Heart right ventricle (tissue), 16 donors: Measurements from ENCODE around the gene EIF2B5. TPM values are rescaled to one million over a fixed set of nuclear protein-coding genes. Genes with fewer than 3 reads are reported as not detected.

Experiments used
- ATAC-seq, 8 donors: fragments of 200-7000 bp; cut with Tn5 transposase; one replicate each; pipeline ENCODE4 v1.9.1; 2020; ENCODE audit warnings: mild to moderate bottlenecking in 8 of 8, moderate library complexity in 8 of 8, moderate number of reproducible peaks in 1 of 8
- DNase-seq, 2 donors: peaks; one replicate each; pipeline ENCODE4 v3.0.0-alpha.2; 2020
- H3K27ac ChIP-seq, 10 donors: fragments of 200-600 bp; sonication (generic) in 2 of 10; one replicate each; pipeline versions ENCODE4 v1.5.0 to v1.8.0; 2020 to 2022; ENCODE audit warnings: mild to moderate bottlenecking in 3 of 10
- H3K27me3 ChIP-seq, 7 donors: fragments of 200-600 bp; one replicate each; pipeline ENCODE4 v1.8.0; 2021 to 2022; ENCODE audit warnings: mild to moderate bottlenecking in 2 of 7
- H3K36me3 ChIP-seq, 9 donors: fragments of 200-600 bp; sonication (generic) in 1 of 9; one replicate each; pipeline versions ENCODE4 v1.5.0 to v1.8.0; 2020 to 2022; ENCODE audit warnings: mild to moderate bottlenecking in 2 of 9
- H3K4me1 ChIP-seq, 9 donors: fragments of 200-600 bp; sonication (generic) in 1 of 9; one replicate each; pipeline versions ENCODE4 v1.5.0 to v1.8.0; 2020 to 2022; ENCODE audit warnings: mild to moderate bottlenecking in 4 of 9
- H3K4me3 ChIP-seq, 10 donors: fragments of 200-600 bp; sonication (generic) in 2 of 10; one replicate each; pipeline versions ENCODE4 v1.5.0 to v1.8.0; 2020 to 2022; ENCODE audit warnings: mild to moderate bottlenecking in 7 of 10, moderate library complexity in 2 of 10
- H3K9me3 ChIP-seq, 11 donors: fragments of 200-600 bp in 10 of 11; sonication (generic) in 2 of 11; one replicate each; pipeline versions ENCODE4 v1.5.0 to v1.8.0; 2013 to 2022; ENCODE audit warnings: mild to moderate bottlenecking in 2 of 11, control low read depth in 1 of 11, moderate library complexity in 1 of 11
- CTCF ChIP-seq, 9 donors: fragments of 200-600 bp; sonication (generic) in 2 of 9; IDR thresholded peaks; one replicate each; pipeline versions ENCODE4 v1.5.0 to v1.8.0; 2021 to 2022; ENCODE audit warnings: antibody characterized with exemption in 9 of 9, mild to moderate bottlenecking in 5 of 9, moderate library complexity in 1 of 9
- WGBS, 2 donors: extraction: QIAGEN DNeasy Blood & Tissue Kit; methylation state at CpG; one replicate each; pipeline ENCODE4 v1.1.7; 2013; ENCODE audit warnings: inconsistent platforms in 1 of 2; 5-methylcytosine and 5-hydroxymethylcytosine counted together
- intact Hi-C, 10 donors: fragments of 100-400 bp; cut with DNase I; formaldehyde crosslinking; loops; one replicate each; pipeline versions ENCODE4 v1.11.1 to v1.14.2; 2022
- polyA plus RNA-seq, 2 donors: library from polyadenylated mRNA; stranded (reverse); fragments of 200-250 nt; gene quantifications; one replicate each; pipeline ENCODE4 v1.2.3, GENCODE V29; 2013
- total RNA-seq, 10 donors: library from RNA; stranded (reverse); fragmentation: NEBNext Ultra II Directional in 3 of 10; extraction: Animal tissue kit (Norgen Biotek cat#: 25700) in 3 of 10; gene quantifications; one replicate each; pipeline versions ENCODE4 v1.2.1 to v1.2.4, GENCODE V29; 2021 to 2023
- donor health status: Arrhythmogenic right ventricular cardiomyopathy.
- donor health status: ischemic (EF 13 %, LVEDD 7.1; RV severe dilation, severe dysfunction).
- donor health status: healthy with polysubstance abuse.
- donor health status: DM: no; HTN: yes; CAD: no.
- donor health status: DM: no; HTN: no; CAD: no.
- donor health status: ischemic (EF 25% LVEDD 6.9; RV normal size, moderate dysfunction).
- donor health status: ischemic (EF 25% LVEDD 5.7; RV mildly dilated, moderate dysfunction).
- donor health status: healthy.
- donor health status: DM: yes; HTN: yes; CAD: no.
- donor health status: Ischemic cardiomyopathy.
- donor health status: ischemic (EF 35%, LVEDD 5.7; RV mildly dilated, moderate dysfunction).
- donor health status: nonischemic (EF 11% LVEDD 7.7; RV severe dilation, severe dysfunction).
- donor health status: DM: yes; HTN: yes; CAD: no.
- donor health status: PGD.
- donor health status: ischemic (EF 29% LVEDD 5.4; RV normal size, mild dysfunction).
- donor health status: nonischemic (EF 23%, LVEDD 6.1; RV moderate dilation, normal function).

The EIF2B5 gene
- total and polyA plus RNA-seq, 12 donors, result 26.8 to 44.6 (median 31.6) TPM

- intact Hi-C loops, result loop anchor here in 4 of 10 donors (2.0 to 5.0 kb wide), 3 partner anchors 19 to 121 kb away; partner anchors contain the start of genes EIF2B5 (in 1 of the 4) and PSMD2 (in 1 of the 4)
- Histone ChIP-seq H3K36me3 (peaks cover 3 to 70% (median 56%) of the 10 kb centered on the region in 9 donors), H3K4me3 (peak overlapping the region; percentile 86 to 100 (median 94)), H3K27ac (peak overlapping the region; percentile 21 to 99 (median 98)), H3K4me1 (peaks cover 10 to 68% (median 42%) of the 10 kb centered on the region in 9 donors), H3K27me3 (no peaks in the 10 kb centered on the region), H3K9me3 (no peaks in the 10 kb centered on the region)
- no peak for TF ChIP-seq CTCF (IDR thresholded peaks at IDR 0.05)
- DNase-seq (no peak), ATAC-seq (peak in 1 of 8 donors; percentile 4)
- WGBS, 2 donors, result 27 to 29% methylated on average over 3 of the region's 3 CpGs
These were observed 40.8 kb downstream of the EIF2B5 start for GRCh38 chr3:184175981-184176376.

GRCh38 chr3:184176377-184177330 is 41.5 kb downstream of the EIF2B5 start:
- WGBS, 2 donors, result 20 to 23% methylated on average over 19 of the region's 19 CpGs
- no peak for TF ChIP-seq CTCF (IDR thresholded peaks at IDR 0.05)
- Histone ChIP-seq H3K4me1 (peaks cover 10 to 68% (median 42%) of the 10 kb centered on the region in 9 donors), H3K27ac (peak overlapping the region; percentile 21 to 99 (median 98)), H3K27me3 (no peaks in the 10 kb centered on the region), H3K9me3 (no peaks in the 10 kb centered on the region), H3K36me3 (peaks cover 10 to 70% (median 56%) of the 10 kb centered on the region in 9 donors), H3K4me3 (peak overlapping the region; percentile 86 to 100 (median 94))
- intact Hi-C loops, result loop anchor here in 2 of 10 donors (5.0 kb wide), 2 partner anchors 39 to 121 kb away; partner anchors contain the start of genes EIF2B5 (in 1 of the 2) and PSMD2 (in 1 of the 2)
- DNase-seq (peak; percentile 56 to 77), ATAC-seq (peak; percentile 27 to 60 (median 49))

- intact Hi-C loops, result loop anchor here in 2 of 10 donors (5.0 kb wide), 2 partner anchors 40 to 120 kb away; partner anchors contain the start of genes EIF2B5 (in 1 of the 2) and PSMD2 (in 1 of the 2)
- peak overlapping the region in 8 of 10 donors; percentile 86 to 100 (median 97) for H3K4me3 ChIP-seq
- ATAC-seq (no peak), DNase-seq (no peak)
- no peak for TF ChIP-seq CTCF (IDR thresholded peaks at IDR 0.05)
- peaks cover 10 to 68% (median 42%) of the 10 kb centered on the region in 9 donors for H3K4me1 ChIP-seq
- H3K36me3 ChIP-seq, result peaks cover 10 to 70% (median 56%) of the 10 kb centered on the region in 9 donors
- no peaks in the 10 kb centered on the region for H3K27me3 ChIP-seq
- peak overlapping the region in 9 of 10 donors; percentile 92 to 99 (median 98) for H3K27ac ChIP-seq
- H3K9me3 ChIP-seq, result no peaks in the 10 kb centered on the region
- 20 to 32% methylated on average over 4 of the region's 4 CpGs for WGBS, 2 donors
These were observed 42.2 kb downstream of the EIF2B5 start for GRCh38 chr3:184177331-184177731.

- intact Hi-C loops, result loop anchor here in 2 of 10 donors (5.0 kb wide), 2 partner anchors 41 to 119 kb away; partner anchors contain the start of genes EIF2B5 (in 1 of the 2) and PSMD2 (in 1 of the 2)
- Histone ChIP-seq H3K4me3 (peak overlapping the region in 2 of 10 donors; percentile 100), H3K36me3 (peaks cover 10 to 70% (median 59%) of the 10 kb centered on the region in 9 donors), H3K4me1 (peaks cover 10 to 67% (median 42%) of the 10 kb centered on the region in 9 donors), H3K9me3 (no peaks in the 10 kb centered on the region), H3K27me3 (no peaks in the 10 kb centered on the region), H3K27ac (peak overlapping the region in 6 of 10 donors; percentile 92 to 99 (median 98))
- DNase-seq, result no peak
- TF ChIP-seq CTCF (IDR thresholded peaks at IDR 0.05), result no peak
- WGBS, 2 donors, result 83 to 85% methylated on average over 14 of the region's 14 CpGs
- ATAC-seq, result no peak
These were observed 42.7 kb downstream of the EIF2B5 start for GRCh38 chr3:184177767-184178306.
